H9 (cell line): ENCODE results near the gene WARS2. TPM values are rescaled to one million over a fixed set of nuclear protein-coding genes. Genes with fewer than 3 reads are reported as not detected.
A peak's percentile ranks its signal among the peaks of the same experiment; 100 is the strongest.

Source experiments
- DNase-seq: peaks from one replicate; pipeline ENCODE4 v3.0.0-alpha.2; 2017
- H2AFZ ChIP-seq: one replicate; pipeline ENCODE4 v1.6.1; 2013; ENCODE audit warnings: mild to moderate bottlenecking, low read length, control low read depth, moderate library complexity
- H2AK5ac ChIP-seq: 2 replicates; pipeline ENCODE4 v1.6.1; 2013; ENCODE audit warnings: low read length, control low read depth, mixed read lengths; ENCODE audit not compliant: insufficient read length
- H2BK120ac ChIP-seq: one replicate; pipeline ENCODE4 v1.6.1; 2013; ENCODE audit warnings: low read depth, mild to moderate bottlenecking, low read length, control low read depth, inconsistent platforms; ENCODE audit not compliant: poor library complexity, severe bottlenecking
- H2BK12ac ChIP-seq: 2 replicates; pipeline ENCODE4 v1.6.1; 2013; ENCODE audit warnings: low read length, control low read depth, mixed read lengths, low read depth; ENCODE audit not compliant: insufficient read length
- H2BK15ac ChIP-seq: 2 replicates; pipeline ENCODE4 v1.6.1; 2013; ENCODE audit warnings: low read depth, low read length, control low read depth
- H2BK20ac ChIP-seq: one replicate; pipeline ENCODE4 v1.6.1; 2013; ENCODE audit warnings: low read depth, mild to moderate bottlenecking, low read length, control low read depth, inconsistent platforms; ENCODE audit not compliant: poor library complexity, severe bottlenecking
- H2BK5ac ChIP-seq: 2 replicates; pipeline ENCODE4 v1.6.1; 2013; ENCODE audit warnings: low read length, control low read depth, mixed read lengths; ENCODE audit not compliant: insufficient read length
- H3K14ac ChIP-seq: 2 replicates; pipeline ENCODE4 v1.6.1; 2013; ENCODE audit warnings: low read length, control low read depth; ENCODE audit not compliant: insufficient read depth
- H3K18ac ChIP-seq: 2 replicates; pipeline ENCODE4 v1.6.1; 2013; ENCODE audit warnings: low read depth, mild to moderate bottlenecking, mixed read lengths, low read length, control low read depth; ENCODE audit not compliant: insufficient read length
- H3K23ac ChIP-seq: 2 replicates; pipeline ENCODE4 v1.6.1; 2013; ENCODE audit warnings: low read length, control low read depth, mixed read lengths, low read depth; ENCODE audit not compliant: insufficient read length
- H3K23me2 ChIP-seq: 2 replicates; pipeline ENCODE4 v1.6.1; 2013; ENCODE audit warnings: low read depth, mild to moderate bottlenecking, mixed read lengths, low read length, control low read depth; ENCODE audit not compliant: insufficient read length, poor library complexity, severe bottlenecking
- H3K27ac ChIP-seq: 2 replicates; pipeline ENCODE4 v1.5.1; 2013; ENCODE audit warnings: low read length, control low read depth, mixed read lengths, low read depth; ENCODE audit not compliant: insufficient read length
- H3K27me3 ChIP-seq: 2 replicates; pipeline ENCODE4 v1.6.1; 2013; ENCODE audit warnings: low read length, control low read depth, inconsistent platforms; ENCODE audit not compliant: insufficient read depth
- H3K4ac ChIP-seq: 2 replicates; pipeline ENCODE4 v1.6.1; 2013; ENCODE audit warnings: low read depth, mild to moderate bottlenecking, control low read depth, inconsistent platforms, low read length, moderate library complexity
- H3K4me1 ChIP-seq: 2 replicates; pipeline ENCODE4 v1.6.1; 2013; ENCODE audit warnings: low read length, control low read depth, inconsistent platforms; ENCODE audit not compliant: insufficient read depth
- H3K4me2 ChIP-seq: 2 replicates; pipeline ENCODE4 v1.6.1; 2013; ENCODE audit warnings: low read length, control low read depth, mixed read lengths; ENCODE audit not compliant: insufficient read length, insufficient read depth
- H3K56ac ChIP-seq: 2 replicates; pipeline ENCODE4 v1.6.1; 2013; ENCODE audit warnings: low read depth, mild to moderate bottlenecking, mixed read lengths, low read length, control low read depth; ENCODE audit not compliant: insufficient read length
- H3K79me1 ChIP-seq: 2 replicates; pipeline ENCODE4 v1.6.1; 2013; ENCODE audit warnings: low read depth, mild to moderate bottlenecking, moderate library complexity, low read length, control low read depth, inconsistent platforms; ENCODE audit not compliant: insufficient read depth, poor library complexity, severe bottlenecking
- H3K79me2 ChIP-seq: 2 replicates; pipeline ENCODE4 v1.6.1; 2013; ENCODE audit warnings: low read length, control low read depth, inconsistent platforms; ENCODE audit not compliant: insufficient read depth
- H3K9ac ChIP-seq: 2 replicates; pipeline ENCODE4 v1.6.1; 2013; ENCODE audit warnings: low read length, control low read depth, mixed read lengths; ENCODE audit not compliant: insufficient read length; ENCODE audit errors: extremely low read depth
- H3K9me3 ChIP-seq: one replicate; pipeline ENCODE4 v1.6.1; 2013; ENCODE audit warnings: low read depth, low read length, inconsistent platforms; ENCODE audit not compliant: control insufficient read depth
- H3T11ph ChIP-seq: one replicate; pipeline ENCODE4 v1.6.1; 2013; ENCODE audit warnings: mild to moderate bottlenecking, low read length, control low read depth, inconsistent platforms
- H4K20me1 ChIP-seq: one replicate; pipeline ENCODE4 v1.6.1; 2013; ENCODE audit not compliant: control insufficient read depth, insufficient read length, insufficient read depth
- H4K5ac ChIP-seq: 2 replicates; pipeline ENCODE4 v1.6.1; 2013; ENCODE audit warnings: low read depth, mild to moderate bottlenecking, mixed read lengths, low read length, control low read depth; ENCODE audit not compliant: insufficient read length
- H4K8ac ChIP-seq: replicated peaks from 2 replicates; pipeline ENCODE4 v1.6.1; 2013; ENCODE audit warnings: low read length, control low read depth, mixed read lengths, low read depth; ENCODE audit not compliant: insufficient read length
- H4K91ac ChIP-seq: 2 replicates; pipeline ENCODE4 v1.6.1; 2013; ENCODE audit warnings: low read depth, mild to moderate bottlenecking, moderate library complexity, mixed read lengths, low read length, control low read depth; ENCODE audit not compliant: insufficient read length
- H3K27ac Mint-ChIP-seq, 3 experiments: 2 replicates in 2 of 3; 3 replicates in 1 of 3; pipeline ENCODE4 v1.8.0; 2020 to 2021; ENCODE audit warnings: mixed read lengths in 3 of 3, mild to moderate bottlenecking in 1 of 3, moderate library complexity in 1 of 3
- H3K27me3 Mint-ChIP-seq: 2 replicates; pipeline ENCODE4 v1.8.0; 2021; ENCODE audit warnings: low read depth, mild to moderate bottlenecking, moderate library complexity, mixed read lengths
- H3K36me3 Mint-ChIP-seq, 3 experiments: 2 replicates in 2 of 3; 3 replicates in 1 of 3; pipeline ENCODE4 v1.8.0; 2020 to 2021; ENCODE audit warnings: low read depth in 3 of 3, mixed read lengths in 3 of 3; ENCODE audit not compliant: insufficient read depth in 1 of 3
- H3K4me1 Mint-ChIP-seq, 2 experiments: 2 replicates each; pipeline ENCODE4 v1.8.0; 2020; ENCODE audit warnings: mixed read lengths in 2 of 2
- H3K4me3 Mint-ChIP-seq, 2 experiments: 2 replicates in 1 of 2; 3 replicates in 1 of 2; pipeline ENCODE4 v1.8.0; 2020 to 2021; ENCODE audit warnings: mild to moderate bottlenecking in 2 of 2, mixed read lengths in 2 of 2, moderate library complexity in 1 of 2
- H3K9me3 Mint-ChIP-seq, 2 experiments: 2 replicates in 1 of 2; 3 replicates in 1 of 2; pipeline ENCODE4 v1.8.0; 2020; ENCODE audit warnings: mild to moderate bottlenecking in 2 of 2, mixed read lengths in 2 of 2, moderate library complexity in 1 of 2
- CTCF ChIP-seq: fragments of 200-600 bp; sonication (generic); conservative IDR thresholded peaks from 3 replicates; pipeline ENCODE4 v1.8.0; 2021; ENCODE audit warnings: antibody characterized with exemption, mild to moderate bottlenecking
- WGBS: extraction: QIAGEN DNeasy Blood & Tissue Kit; methylation state at CpG from one replicate; pipeline ENCODE4 v1.1.7; 2013; ENCODE audit warnings: missing lambda C conversion rate, low lambda C conversion rate, mixed read lengths; ENCODE audit not compliant: insufficient read length; ENCODE audit errors: extremely low coverage; 5-methylcytosine and 5-hydroxymethylcytosine counted together
- total RNA-seq: library from RNA; stranded (reverse); gene quantifications from 2 replicates; pipeline ENCODE4 v1.2.1, GENCODE V29; 2021

The WARS2 gene
- total RNA-seq, 1 experiment from 2014 or later, result 9.7 TPM

GRCh38 chr1:118987468-118988185 lies 152.8 kb downstream of the WARS2 start:
- H3K4me3 Mint-ChIP-seq, result peak overlapping the region; percentile 46 to 85

More at GRCh38 chr1:118987468-118988185, 152.8 kb downstream of the WARS2 start:
- H3K79me1 ChIP-seq, result no peaks in the 10 kb centered on the region
- no peak overlapping the region for H2AK5ac ChIP-seq
- H3K4me1 Mint-ChIP-seq, result peaks cover 63 to 84% of the 10 kb centered on the region in 2 experiments
- H3K9me3 Mint-ChIP-seq, result peaks cover 2 to 13% of the 10 kb centered on the region in 2 experiments
- H3K23me2 ChIP-seq, result peaks cover 16% of the 10 kb centered on the region
- H2BK15ac ChIP-seq, result no peak overlapping the region
- H4K5ac ChIP-seq, result no peak overlapping the region
- no peak overlapping the region for H3K27ac ChIP-seq
- H2AFZ ChIP-seq, result no peak overlapping the region
- no peak overlapping the region for H2BK5ac ChIP-seq
- no peak overlapping the region for H3K23ac ChIP-seq
- no CpG with 5 or more reads among the region's 65 CpGs for WGBS
- H3K27me3 ChIP-seq, result peaks cover 90% of the 10 kb centered on the region
- H2BK12ac ChIP-seq, result no peak overlapping the region
- H2BK20ac ChIP-seq, result no peak overlapping the region
- H3K56ac ChIP-seq, result no peak overlapping the region
- peaks cover 0 to 3% (median 2%) of the 10 kb centered on the region in 3 experiments; a peak in 1 of 7 replicates for H3K36me3 Mint-ChIP-seq
- H4K8ac ChIP-seq, result no peak overlapping the region
- no peaks in the 10 kb centered on the region for H4K20me1 ChIP-seq
- H3K4ac ChIP-seq, result no peak overlapping the region
- H3K27me3 Mint-ChIP-seq, result peaks cover 100% of the 10 kb centered on the region
- H3K14ac ChIP-seq, result no peak overlapping the region; the same call in 1 of the 2 replicates
- DNase-seq, result peak; percentile 72
- no peak for TF ChIP-seq CTCF
- no peak overlapping the region for H3K9ac ChIP-seq
- peak overlapping the region; percentile 67 for H3K4me2 ChIP-seq
- H3K4me1 ChIP-seq, result peaks cover 6% of the 10 kb centered on the region
- no peaks in the 10 kb centered on the region for H3K9me3 ChIP-seq
- H3K27ac Mint-ChIP-seq, result no peak overlapping the region
- no peak overlapping the region for H2BK120ac ChIP-seq
- H4K91ac ChIP-seq, result no peak overlapping the region
- no peak overlapping the region for H3T11ph ChIP-seq
- no peaks in the 10 kb centered on the region for H3K79me2 ChIP-seq
- no peak overlapping the region for H3K18ac ChIP-seq
